HCT116 (cell line): ENCODE measurements around the gene NAP1L1. TPM values are rescaled to one million over a fixed set of nuclear protein-coding genes. Genes with fewer than 3 reads are reported as not detected.

Experiments used
- ATAC-seq: fragments of 200-7000 bp; cut with Tn5 transposase; 2 replicates; pipeline ENCODE4 v1.9.1; 2020; ENCODE audit warnings: mild to moderate bottlenecking, moderate library complexity
- BruUV-seq: library from RNA; stranded (reverse); fragments of 400-500 nt; replicated peaks from 2 replicates; lab custom pipeline; 2021; lab: Mats Ljungman, UMichigan
- CTCF ChIA-PET: fragments of 300-600 bp; sonication (Branson Sonifier 250); formaldehyde crosslinking; loops from one replicate; lab custom pipeline; 2021; ENCODE audit warnings: antibody characterized with exemption; lab: Charles Lee
- POLR2A ChIA-PET: fragments of 300-600, 350-600 bp; sonication (Branson Sonifier 250); formaldehyde crosslinking; loops from one replicate; lab custom pipeline; 2021; ENCODE audit warnings: antibody characterized with exemption; lab: Charles Lee
- RAD21 ChIA-PET, 2 experiments: fragments of 300-600 bp; sonication (Branson Sonifier 250); formaldehyde crosslinking; loops; one replicate each; lab custom pipeline; 2023; ENCODE audit warnings: low total read pairs in 2 of 2; ENCODE audit not compliant: uncharacterized antibody in 2 of 2, unreplicated experiment in 2 of 2, low non-redundant PET in 1 of 2; lab: Charles Lee
- DNase-seq: peaks from one replicate; pipeline ENCODE4 v3.0.0-alpha.2; 2010; ENCODE audit warnings: low read depth, low spot score
- H2AFZ ChIP-seq: fragments of 200-600 bp; shearing (Covaris generic), sonication (generic); 2 replicates; pipeline ENCODE4 v1.6.1; 2017; ENCODE audit warnings: low read depth, mixed run types, mixed read lengths, antibody characterized with exemption, low read length; ENCODE audit not compliant: poor library complexity, severe bottlenecking
- H3K27ac ChIP-seq: 2 replicates; pipeline ENCODE4 v1.5.1; 2012; ENCODE audit warnings: low read depth, low read length
- H3K27me3 ChIP-seq: fragments of 200-600 bp; sonication (generic); 2 replicates; pipeline ENCODE4 v1.6.1; 2016; ENCODE audit warnings: mixed run types, low read length, mixed read lengths; ENCODE audit not compliant: insufficient read depth
- H3K36me3 ChIP-seq, 2 experiments: fragments of 200-500 bp in 1 of 2; fragments of 200-600 bp in 1 of 2; sonication (Bioruptor generic) in 1 of 2; sonication (generic) in 1 of 2; 2 replicates each; pipeline versions ENCODE4 v1.5.1 to v1.6.1; 2014 to 2016; ENCODE audit warnings: low read length in 2 of 2, inconsistent platforms in 1 of 2, mixed read lengths in 1 of 2, mixed run types in 1 of 2; ENCODE audit not compliant: insufficient read depth in 2 of 2, control insufficient read depth in 1 of 2
- H3K4me1 ChIP-seq, 2 experiments: fragments of 200-600 bp in 1 of 2; sonication (generic) in 1 of 2; 2 replicates each; pipeline versions ENCODE4 v1.5.1 to v1.6.1; 2012 to 2017; ENCODE audit warnings: low read length in 2 of 2, inconsistent platforms in 1 of 2, mild to moderate bottlenecking in 1 of 2, mixed read lengths in 1 of 2, mixed run types in 1 of 2, moderate library complexity in 1 of 2; ENCODE audit not compliant: insufficient read depth in 2 of 2, control insufficient read depth in 1 of 2
- H3K4me2 ChIP-seq: fragments of 200-600 bp; sonication (generic); 2 replicates; pipeline ENCODE4 v1.6.1; 2017; ENCODE audit warnings: mixed run types, low read length, mixed read lengths
- H3K4me3 ChIP-seq, 2 experiments: fragments of 200-600 bp in 1 of 2; sonication (generic) in 1 of 2; replicated peaks in 1 of 2; 2 replicates each; pipeline ENCODE4 v1.5.1; 2011 to 2016; ENCODE audit warnings: low read length in 2 of 2, control low read depth in 1 of 2, low read depth in 1 of 2, mild to moderate bottlenecking in 1 of 2, mixed read lengths in 1 of 2, mixed run types in 1 of 2
- H3K79me2 ChIP-seq: fragments of 200-600 bp; sonication (generic); 2 replicates; pipeline ENCODE4 v1.6.1; 2017; ENCODE audit warnings: mild to moderate bottlenecking, mixed run types, low read length, moderate library complexity, mixed read lengths; ENCODE audit not compliant: insufficient read depth
- H3K9ac ChIP-seq: fragments of 200-600 bp; sonication (generic); 2 replicates; pipeline ENCODE4 v1.6.1; 2016; ENCODE audit warnings: low read length, mixed read lengths
- H3K9me2 ChIP-seq: fragments of 200-600 bp; sonication (generic), shearing (Covaris generic); 2 replicates; pipeline ENCODE4 v1.6.1; 2017; ENCODE audit warnings: mixed run types, mild to moderate bottlenecking, moderate library complexity; ENCODE audit not compliant: insufficient read depth
- H3K9me3 ChIP-seq, 2 experiments: fragments of 200-500 bp in 1 of 2; fragments of 200-600 bp in 1 of 2; sonication (Bioruptor generic) in 1 of 2; sonication (generic) in 1 of 2; 2 replicates each; pipeline ENCODE4 v1.6.1; 2014 to 2017; ENCODE audit warnings: low read length in 2 of 2, mixed read lengths in 2 of 2, inconsistent platforms in 1 of 2, low read depth in 1 of 2, mild to moderate bottlenecking in 1 of 2, mixed run types in 1 of 2, moderate library complexity in 1 of 2; ENCODE audit not compliant: control insufficient read depth in 1 of 2, insufficient read depth in 1 of 2
- H4K20me1 ChIP-seq: fragments of 200-600 bp; sonication (generic), shearing (Covaris generic); 2 replicates; pipeline ENCODE4 v1.6.1; 2017; ENCODE audit warnings: mixed run types, mild to moderate bottlenecking, moderate library complexity; ENCODE audit not compliant: insufficient read depth
- ATF3 ChIP-seq: IDR thresholded peaks from 2 replicates; pipeline ENCODE4 v1.6.1; 2012
- CEBPB ChIP-seq: IDR thresholded peaks from 2 replicates; pipeline ENCODE4 v1.6.1; 2012; ENCODE audit warnings: low read depth
- ELF1 ChIP-seq: IDR thresholded peaks from 2 replicates; pipeline ENCODE4 v1.6.1; 2012; ENCODE audit warnings: low read depth, borderline replicate concordance
- EZH2 ChIP-seq: fragments of 200-600 bp; sonication (generic); IDR thresholded peaks from 2 replicates; pipeline ENCODE4 v1.6.1; 2017; ENCODE audit warnings: antibody characterized with exemption, mixed run types
- EZH2phosphoT487 ChIP-seq: fragments of 200-600 bp; IDR thresholded peaks from 2 replicates; pipeline ENCODE4 v1.6.1; 2018; ENCODE audit warnings: antibody characterized with exemption, borderline replicate concordance
- FOSL1 ChIP-seq: IDR thresholded peaks from 2 replicates; pipeline ENCODE4 v1.6.1; 2012; ENCODE audit warnings: low read depth
- JUND ChIP-seq: IDR thresholded peaks from 2 replicates; pipeline ENCODE4 v1.6.1; 2012
- MAX ChIP-seq: IDR thresholded peaks from 2 replicates; pipeline ENCODE4 v1.6.1; 2012
- POLR2A ChIP-seq: IDR thresholded peaks from 2 replicates; pipeline ENCODE4 v1.7.0; 2011; ENCODE audit warnings: borderline replicate concordance; ENCODE audit not compliant: insufficient read depth, insufficient read length; ENCODE audit errors: extremely low read depth
- REST ChIP-seq: IDR thresholded peaks from 2 replicates; pipeline ENCODE4 v1.6.1; 2012; ENCODE audit warnings: low read depth
- TCF7L2 ChIP-seq: IDR thresholded peaks from 2 replicates; pipeline ENCODE4 v1.7.0; 2011; ENCODE audit warnings: borderline replicate concordance, inconsistent platforms; ENCODE audit not compliant: insufficient read depth, insufficient read length; ENCODE audit errors: extremely low read depth
- ZBTB33 ChIP-seq: IDR thresholded peaks from 2 replicates; pipeline ENCODE4 v1.6.1; 2011; ENCODE audit warnings: mild to moderate bottlenecking, low read length, moderate library complexity; ENCODE audit not compliant: insufficient replicate concordance; ENCODE audit errors: extremely low read depth
- intact Hi-C: fragments of 100-400 bp; cut with micrococcal nuclease; formaldehyde crosslinking; loops from 2 replicates; pipeline ENCODE4 v1.10.0; 2022
- total RNA-seq: library from RNA; stranded (reverse); gene quantifications from one replicate; pipeline ENCODE4 v1.2.1, GENCODE V29; 2021; ENCODE audit not compliant: unreplicated experiment

NAP1L1 gene
- total RNA-seq, 1 experiment from 2014 or later: 531 TPM

GRCh38 chr12:76081909-76082308 is 2.6 kb downstream of the NAP1L1 start:
- no TSS peak for BruUV-seq
- Histone ChIP-seq H3K4me1 (peaks cover 13 to 27% of the 10 kb centered on the region in 2 experiments; a peak in 3 of 4 replicates), H3K27ac (no peak overlapping the region), H2AFZ (no peak overlapping the region), H3K27me3 (no peaks in the 10 kb centered on the region), H3K9ac (0 out of 2 replicates have a peak overlapping the region, but pooled peaks have one; percentile 6), H3K9me3 (no peaks in the 10 kb centered on the region), H3K4me3 (no peak overlapping the region), H3K4me2 (peak overlapping the region; percentile 81; the same call in 1 of the 2 replicates), H3K9me2 (no peaks in the 10 kb centered on the region), H3K36me3 (peaks cover 0 to 9% of the 10 kb centered on the region in 2 experiments; a peak in 2 of 4 replicates), H4K20me1 (peaks cover 29% of the 10 kb centered on the region; the same call in 1 of the 2 replicates), H3K79me2 (peaks cover 74% of the 10 kb centered on the region)
- no peak for DNase-seq
- no peak for ATAC-seq
- RAD21 ChIA-PET: no interaction called here
- intact Hi-C loops: loop anchor here (5.0 kb wide), 1 partner anchor 475 kb away; the partner anchor contains the start of gene OSBPL8
- POLR2A ChIA-PET: no interaction called here
- TF ChIP-seq EZH2 (no peak), MAX (no peak), JUND (no peak), TCF7L2 (no peak), ELF1 (no peak), REST (no peak), ZBTB33 (no peak), FOSL1 (no peak), EZH2phosphoT487 (no peak), CEBPB (no peak), POLR2A (no peak), ATF3 (no peak)
- CTCF ChIA-PET: no interaction called here
